Measurements from ENCODE around the gene SEMA4C. TPM values are rescaled to one million over a fixed set of nuclear protein-coding genes. Genes with fewer than 3 reads are reported as not detected.
A peak's percentile ranks its signal among the peaks of the same experiment; 100 is the strongest.

The SEMA4C gene
- total RNA-seq, 1 donor from 2014 or later = 58.1 TPM

DNA sequence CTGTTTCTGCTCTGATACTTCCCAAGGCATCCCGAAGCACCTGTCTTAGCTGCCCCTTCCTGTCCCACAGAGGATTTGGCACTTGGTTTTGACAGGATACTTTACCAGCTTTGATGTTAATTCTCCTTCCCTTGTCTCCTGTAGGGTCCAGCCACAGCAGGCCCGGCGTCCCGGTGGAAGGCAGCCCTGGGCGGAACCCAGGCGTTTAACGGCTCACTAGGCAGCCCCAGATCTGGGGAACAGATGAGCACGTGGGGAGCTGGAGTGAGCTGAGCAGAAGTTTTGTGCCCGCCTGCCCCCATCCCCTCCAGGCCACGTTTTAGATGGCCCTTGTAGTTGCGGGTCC, 37.5 kb downstream of the SEMA4C start:
- peaks cover 27% of the 10 kb centered on the region for H3K4me1 Mint-ChIP-seq (ENCODE audit: unreplicated experiment)
- no peak overlapping the region for H3K4me3 Mint-ChIP-seq
- DNase-seq (ENCODE audit: extremely low spot score, unreplicated experiment) = no peak
- peak overlapping the region; percentile 97 for H3K27ac Mint-ChIP-seq
- no peaks in the 10 kb centered on the region for H3K9me3 Mint-ChIP-seq
- TF ChIP-seq, protein P1, sequence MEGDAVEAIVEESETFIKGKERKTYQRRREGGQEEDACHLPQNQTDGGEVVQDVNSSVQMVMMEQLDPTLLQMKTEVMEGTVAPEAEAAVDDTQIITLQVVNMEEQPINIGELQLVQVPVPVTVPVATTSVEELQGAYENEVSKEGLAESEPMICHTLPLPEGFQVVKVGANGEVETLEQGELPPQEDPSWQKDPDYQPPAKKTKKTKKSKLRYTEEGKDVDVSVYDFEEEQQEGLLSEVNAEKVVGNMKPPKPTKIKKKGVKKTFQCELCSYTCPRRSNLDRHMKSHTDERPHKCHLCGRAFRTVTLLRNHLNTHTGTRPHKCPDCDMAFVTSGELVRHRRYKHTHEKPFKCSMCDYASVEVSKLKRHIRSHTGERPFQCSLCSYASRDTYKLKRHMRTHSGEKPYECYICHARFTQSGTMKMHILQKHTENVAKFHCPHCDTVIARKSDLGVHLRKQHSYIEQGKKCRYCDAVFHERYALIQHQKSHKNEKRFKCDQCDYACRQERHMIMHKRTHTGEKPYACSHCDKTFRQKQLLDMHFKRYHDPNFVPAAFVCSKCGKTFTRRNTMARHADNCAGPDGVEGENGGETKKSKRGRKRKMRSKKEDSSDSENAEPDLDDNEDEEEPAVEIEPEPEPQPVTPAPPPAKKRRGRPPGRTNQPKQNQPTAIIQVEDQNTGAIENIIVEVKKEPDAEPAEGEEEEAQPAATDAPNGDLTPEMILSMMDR (conservative IDR thresholded peaks at IDR 0.05) = no peak
- H3K36me3 Mint-ChIP-seq = peaks cover 18% of the 10 kb centered on the region
- H3K27me3 Mint-ChIP-seq = no peaks in the 10 kb centered on the region

DNA sequence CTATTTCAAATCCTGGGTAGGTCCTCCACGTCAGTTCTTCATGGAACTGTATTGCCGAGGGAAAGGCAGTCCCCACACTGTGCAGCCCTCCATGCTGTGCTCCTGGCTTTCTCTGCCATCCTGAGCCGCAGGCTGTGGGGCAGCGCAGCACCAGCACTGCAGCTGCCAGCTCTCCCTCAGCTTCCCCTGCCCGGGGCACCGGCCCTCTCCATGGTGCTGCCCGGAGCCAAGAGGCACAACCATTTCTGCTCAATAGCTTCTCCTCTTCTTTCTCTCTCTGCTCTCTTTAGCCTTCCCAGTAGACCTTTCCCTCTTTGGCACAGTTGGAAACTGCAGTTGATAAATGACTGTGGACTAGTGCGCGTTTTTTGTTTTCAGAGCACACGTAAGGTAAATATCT, 38.2 kb downstream of the SEMA4C start:
- Mint-ChIP-seq H3K4me3 (no peak overlapping the region), H3K36me3 (peaks cover 18% of the 10 kb centered on the region), H3K27ac (peak overlapping the region; percentile 97), H3K4me1 (ENCODE audit: unreplicated experiment) (peaks cover 27% of the 10 kb centered on the region), H3K9me3 (no peaks in the 10 kb centered on the region), H3K27me3 (no peaks in the 10 kb centered on the region)
- TF ChIP-seq, protein P1 (conservative IDR thresholded peaks at IDR 0.05) = no peak
- no peak for DNase-seq (ENCODE audit: extremely low spot score, unreplicated experiment)

DNA sequence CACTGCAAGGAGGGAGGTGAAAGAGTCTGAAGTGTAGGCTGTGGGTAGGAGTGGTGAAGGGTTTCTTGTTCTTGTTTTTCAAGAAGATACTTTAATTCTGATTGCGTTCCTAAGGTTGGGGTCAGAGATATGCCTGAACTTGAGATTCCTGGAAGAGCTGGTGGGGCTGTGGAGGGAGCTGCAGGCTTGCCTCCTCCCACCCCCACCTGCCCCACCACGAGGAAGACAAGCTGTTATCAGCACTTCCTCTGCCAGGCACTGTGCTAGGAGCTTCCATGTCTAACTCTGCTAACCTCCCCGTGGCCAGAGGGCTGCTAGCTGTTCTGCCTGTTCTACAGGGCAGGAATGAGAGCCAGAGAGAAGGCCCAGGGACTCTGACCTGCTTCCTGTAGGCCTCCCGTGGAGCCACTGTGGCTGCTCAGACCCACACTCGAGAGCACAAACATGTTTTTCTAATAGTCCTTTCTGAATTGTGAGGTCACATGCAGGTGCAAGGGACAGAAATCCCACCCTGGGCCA, 39.8 kb downstream of the SEMA4C start:
- Mint-ChIP-seq H3K27me3 (no peaks in the 10 kb centered on the region), H3K4me3 (no peak overlapping the region), H3K27ac (no peak overlapping the region), H3K9me3 (no peaks in the 10 kb centered on the region), H3K36me3 (peaks cover 18% of the 10 kb centered on the region), H3K4me1 (ENCODE audit: unreplicated experiment) (peaks cover 27% of the 10 kb centered on the region)
- TF ChIP-seq, protein P1 (conservative IDR thresholded peaks at IDR 0.05) = no peak
- no peak for DNase-seq (ENCODE audit: extremely low spot score, unreplicated experiment)

DNA sequence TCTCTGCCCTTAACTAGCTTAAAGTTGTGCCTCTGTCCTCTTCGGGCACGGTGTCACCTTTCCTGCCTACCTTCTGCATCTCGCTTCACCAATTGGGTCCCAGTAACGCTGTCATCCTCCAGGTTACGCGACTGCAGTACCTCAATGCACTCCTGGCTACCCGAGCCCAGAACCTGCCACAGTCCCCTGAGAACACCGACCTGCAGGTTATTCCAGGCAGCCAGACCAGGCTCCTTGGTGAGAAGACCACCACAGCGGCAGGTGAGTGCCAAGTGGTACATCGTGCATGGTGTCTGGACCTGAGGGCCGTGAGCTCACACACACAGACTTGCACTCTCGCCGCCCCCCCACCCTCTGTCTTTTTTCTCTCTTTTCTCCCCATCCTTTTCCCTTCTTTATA, 41.0 kb downstream of the SEMA4C start:
- H3K4me3 Mint-ChIP-seq = no peak overlapping the region
- no peak overlapping the region for H3K27ac Mint-ChIP-seq
- no peak for DNase-seq (ENCODE audit: extremely low spot score, unreplicated experiment)
- peaks cover 32% of the 10 kb centered on the region for H3K4me1 Mint-ChIP-seq (ENCODE audit: unreplicated experiment)
- TF ChIP-seq, protein P1 (conservative IDR thresholded peaks at IDR 0.05) = no peak
- peaks cover 18% of the 10 kb centered on the region for H3K36me3 Mint-ChIP-seq
- no peaks in the 10 kb centered on the region for H3K9me3 Mint-ChIP-seq
- no peaks in the 10 kb centered on the region for H3K27me3 Mint-ChIP-seq

DNA sequence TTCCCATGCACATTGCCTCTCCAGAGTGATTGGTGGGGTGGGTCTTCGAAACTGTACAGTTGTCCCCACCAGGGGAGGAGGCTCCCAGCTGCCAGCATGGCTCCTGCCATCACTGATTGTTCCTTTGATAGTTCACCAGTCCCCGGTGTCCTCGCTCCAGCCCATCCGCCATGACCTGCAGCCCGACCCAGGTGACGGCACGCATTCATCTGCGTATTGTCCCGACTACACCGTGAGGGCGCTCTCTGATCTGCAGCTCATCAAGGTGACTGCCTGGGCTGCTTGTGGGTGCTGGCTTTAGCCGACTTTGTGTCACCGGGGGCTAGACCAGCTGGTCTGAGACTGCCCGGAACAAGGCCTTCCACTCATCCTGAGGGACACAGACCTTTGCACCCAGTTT, 41.4 kb downstream of the SEMA4C start:
- Mint-ChIP-seq H3K4me3 (no peak overlapping the region), H3K36me3 (peaks cover 17% of the 10 kb centered on the region), H3K9me3 (no peaks in the 10 kb centered on the region)

More for the DNA sequence above, 41.4 kb downstream of the SEMA4C start:
- no peak for DNase-seq (ENCODE audit: extremely low spot score, unreplicated experiment)
- H3K27me3 Mint-ChIP-seq = no peaks in the 10 kb centered on the region
- H3K4me1 Mint-ChIP-seq (ENCODE audit: unreplicated experiment) = peaks cover 30% of the 10 kb centered on the region
- no peak overlapping the region for H3K27ac Mint-ChIP-seq
- TF ChIP-seq, protein P1 (conservative IDR thresholded peaks at IDR 0.05) = no peak

All from type B pancreatic cell (in vitro differentiated cells).